Upper lobe of left lung (tissue), 6 donors: Measurements from ENCODE around the gene SDK1. TPM values are rescaled to one million over a fixed set of nuclear protein-coding genes. Genes with fewer than 3 reads are reported as not detected.

Source experiments
- ATAC-seq, 2 donors: fragments of 200-7000 bp; cut with Tn5 transposase; one replicate each; pipeline ENCODE4 v1.9.1; 2022; ENCODE audit warnings: mild to moderate bottlenecking in 2 of 2, moderate library complexity in 2 of 2; ENCODE audit not compliant: low FRiP score in 2 of 2
- DNase-seq, 2 donors: peaks; one replicate each; pipeline ENCODE4 v3.0.0-alpha.2; 2019 to 2020
- H3K27ac ChIP-seq, 4 donors: fragments of 200-600 bp; sonication (generic); one replicate each; pipeline ENCODE4 v1.5.1; 2016 to 2019
- H3K27me3 ChIP-seq, 4 donors: fragments of 200-600 bp; sonication (generic); one replicate each; pipeline ENCODE4 v1.5.1; 2017 to 2019
- H3K36me3 ChIP-seq, 4 donors: fragments of 200-600 bp; sonication (generic); one replicate each; pipeline ENCODE4 v1.5.1; 2016 to 2019
- H3K4me1 ChIP-seq, 4 donors: fragments of 200-600 bp; sonication (generic); one replicate each; pipeline ENCODE4 v1.5.1; 2018 to 2019
- H3K4me3 ChIP-seq, 4 donors: fragments of 200-600 bp; sonication (generic); one replicate each; pipeline ENCODE4 v1.5.1; 2017 to 2019; ENCODE audit warnings: mild to moderate bottlenecking in 2 of 4, moderate library complexity in 1 of 4
- H3K9me3 ChIP-seq, 4 donors: fragments of 200-600 bp; sonication (generic); one replicate each; pipeline ENCODE4 v1.5.1; 2018 to 2019
- CTCF ChIP-seq, 6 experiments: fragments of 450-650 bp in 4 of 6; fragments of 200-600 bp in 2 of 6; sonication (generic) in 2 of 6; IDR thresholded peaks; one replicate each; pipeline ENCODE4 v1.5.1; 2016 to 2019; ENCODE audit warnings: antibody characterized with exemption in 6 of 6
- EP300 ChIP-seq, 4 donors: sonication (generic); formaldehyde crosslinking; IDR thresholded peaks; one replicate each; pipeline ENCODE4 v1.5.1; 2017; ENCODE audit warnings: antibody characterized with exemption in 4 of 4, control low read depth in 2 of 4
- POLR2A ChIP-seq, 4 donors: fragments of 450-650 bp; IDR thresholded peaks; one replicate each; pipeline ENCODE4 v1.5.1; 2016 to 2017; ENCODE audit warnings: antibody characterized with exemption in 4 of 4, mild to moderate bottlenecking in 2 of 4
- POLR2AphosphoS5 ChIP-seq, 2 donors: sonication (generic); formaldehyde crosslinking; IDR thresholded peaks; one replicate each; pipeline ENCODE4 v1.5.1; 2017; ENCODE audit warnings: antibody characterized with exemption in 2 of 2
- WGBS, 2 donors: methylation state at CpG; one replicate each; pipeline ENCODE4 v1.1.5; 2017 to 2018; 5-methylcytosine and 5-hydroxymethylcytosine counted together
- total RNA-seq, 6 donors: library from RNA; depleted of rRNA in 4 of 6; stranded (reverse); fragments of >200 nt in 4 of 6; gene quantifications; one replicate each; pipeline versions ENCODE4 v1.1.0 to v1.2.1, GENCODE V29; 2016 to 2021
- donor health status: DM: no; HTN: no; CAD: no; lungs with moderate emphysema.
- donor health status: DM: no; HTN: yes; CAD: no; lungs with severe emphysema.

SDK1 gene
- total RNA-seq, 6 donors from 2014 or later: 9.3 to 90.1 (median 11.8) TPM

DNA sequence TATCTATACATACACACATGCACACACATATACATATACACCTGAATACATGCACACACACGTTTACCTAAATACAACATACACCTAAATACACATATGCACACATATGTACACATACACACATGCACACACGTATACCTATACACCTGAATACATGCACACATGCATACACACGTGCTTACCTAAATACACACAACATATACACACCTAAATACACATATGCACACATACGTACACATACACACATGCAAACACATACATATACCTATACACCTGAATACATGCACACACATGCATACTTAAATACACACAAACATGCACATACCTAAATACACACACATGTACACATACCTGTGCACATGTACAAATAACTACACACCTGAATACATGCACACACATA, 947.2 kb downstream of the SDK1 start:
- 76 to 89% methylated on average over 4 of the region's 4 CpGs for whole genome bisulfite sequencing, 2 donors
- H3K27ac ChIP-seq: no peak overlapping the region
- H3K36me3 ChIP-seq: no peaks in the 10 kb centered on the region
- H3K27me3 ChIP-seq: no peaks in the 10 kb centered on the region
- ATAC-seq (no peak), DNase-seq (no peak)
- no peaks in the 10 kb centered on the region for H3K4me1 ChIP-seq
- peaks cover 0 to 6% (median 0%) of the 10 kb centered on the region in 4 donors for H3K9me3 ChIP-seq
- TF ChIP-seq CTCF (IDR thresholded peaks at IDR 0.05) (no peak), POLR2A (IDR thresholded peaks at IDR 0.05) (no peak), POLR2AphosphoS5 (IDR thresholded peaks at IDR 0.05) (no peak), EP300 (IDR thresholded peaks at IDR 0.05) (no peak)
- no peak overlapping the region for H3K4me3 ChIP-seq

GRCh38 chr7:4249241-4249640, 948.2 kb downstream of the SDK1 start:
- Histone ChIP-seq H3K4me1 (no peaks in the 10 kb centered on the region), H3K27ac (no peak overlapping the region), H3K27me3 (no peaks in the 10 kb centered on the region), H3K9me3 (peaks cover 0 to 6% (median 0%) of the 10 kb centered on the region in 4 donors), H3K4me3 (no peak overlapping the region), H3K36me3 (no peaks in the 10 kb centered on the region)
- 81 to 92% methylated on average over 3 to 4 of the region's 4 CpGs for WGBS, 2 donors
- DNase-seq: no peak
- no peak for ATAC-seq
- TF ChIP-seq CTCF (IDR thresholded peaks at IDR 0.05) (no peak), EP300 (IDR thresholded peaks at IDR 0.05) (no peak), POLR2AphosphoS5 (IDR thresholded peaks at IDR 0.05) (no peak), POLR2A (IDR thresholded peaks at IDR 0.05) (no peak)

DNA sequence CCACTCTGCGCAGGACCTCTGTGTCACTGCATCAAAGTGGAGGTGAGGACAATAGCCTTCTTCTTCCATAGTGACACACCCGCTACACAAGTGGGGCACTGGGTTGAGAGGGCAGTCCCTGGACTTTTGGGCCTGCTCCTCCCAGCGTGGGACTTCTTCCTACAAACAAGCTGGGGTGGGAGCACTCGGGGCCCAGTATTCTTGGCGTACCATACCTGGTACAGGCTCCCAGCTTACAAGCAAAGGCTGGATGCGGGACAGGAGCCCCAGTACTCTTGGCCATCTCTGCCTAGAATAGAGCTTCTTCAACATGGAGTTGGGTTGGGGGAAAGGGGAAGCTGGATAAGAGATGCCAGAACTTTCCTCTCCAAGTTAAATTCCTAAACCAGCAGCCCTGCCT, 954.3 kb downstream of the SDK1 start:
- Histone ChIP-seq H3K9me3 (peaks cover 0 to 6% (median 0%) of the 10 kb centered on the region in 4 donors), H3K27me3 (no peaks in the 10 kb centered on the region), H3K4me3 (no peak overlapping the region), H3K27ac (no peak overlapping the region), H3K36me3 (no peaks in the 10 kb centered on the region), H3K4me1 (no peaks in the 10 kb centered on the region)
- WGBS, 2 donors: 88 to 96% methylated on average over 6 of the region's 6 CpGs
- ATAC-seq: no peak
- no peak for DNase-seq
- no peak for TF ChIP-seq EP300 (IDR thresholded peaks at IDR 0.05)
- TF ChIP-seq POLR2A (IDR thresholded peaks at IDR 0.05): no peak
- no peak for TF ChIP-seq CTCF (IDR thresholded peaks at IDR 0.05)
- no peak for TF ChIP-seq POLR2AphosphoS5 (IDR thresholded peaks at IDR 0.05)

- ATAC-seq (no peak), DNase-seq (no peak)
- Histone ChIP-seq H3K27ac (no peak overlapping the region), H3K36me3 (no peaks in the 10 kb centered on the region), H3K27me3 (no peaks in the 10 kb centered on the region), H3K9me3 (peaks cover 0 to 6% (median 0%) of the 10 kb centered on the region in 4 donors), H3K4me3 (no peak overlapping the region), H3K4me1 (no peaks in the 10 kb centered on the region)
- 70 to 77% methylated on average over 8 of the region's 8 CpGs for WGBS, 2 donors
- TF ChIP-seq POLR2A (IDR thresholded peaks at IDR 0.05) (no peak), POLR2AphosphoS5 (IDR thresholded peaks at IDR 0.05) (no peak), EP300 (IDR thresholded peaks at IDR 0.05) (no peak), CTCF (IDR thresholded peaks at IDR 0.05) (no peak)
These were observed 955.2 kb downstream of the SDK1 start for GRCh38 chr7:4256286-4256685.
